IMR-90 (cell line): ENCODE measurements around the gene METTL25. TPM values are rescaled to one million over a fixed set of nuclear protein-coding genes. Genes with fewer than 3 reads are reported as not detected.

Experiments
- ATAC-seq: fragments of 200-7000 bp; cut with Tn5 transposase; 2 replicates; pipeline ENCODE4 v1.9.1; 2020; ENCODE audit warnings: low read depth, mild to moderate bottlenecking, moderate library complexity
- BruUV-seq: library from RNA; stranded (reverse); fragments of 400-500 nt; replicated peaks from 2 replicates; lab custom pipeline; 2021; lab: Mats Ljungman, UMichigan
- CTCF ChIA-PET: fragments of 300-600 bp; formaldehyde crosslinking; extraction: SDS; loops from one replicate; lab custom pipeline; 2021; ENCODE audit warnings: antibody characterized with exemption; lab: Yijun Ruan, JAX
- POLR2A ChIA-PET: fragments of 300-600 bp; sonication (Branson Sonifier 250); formaldehyde crosslinking; loops from one replicate; lab custom pipeline; 2022; ENCODE audit warnings: antibody characterized with exemption; ENCODE audit not compliant: unreplicated experiment; lab: Charles Lee
- DNase-seq: peaks from one replicate; pipeline ENCODE4 v3.0.0; 2013
- H2AFZ ChIP-seq: replicated peaks from 2 replicates; pipeline ENCODE3; 2013; ENCODE audit warnings: low read length, mild to moderate bottlenecking; ENCODE audit not compliant: poor library complexity
- H2AK5ac ChIP-seq: 2 replicates; pipeline ENCODE4 v1.6.1; 2013; ENCODE audit warnings: low read depth, low read length, inconsistent platforms
- H2AK9ac ChIP-seq: replicated peaks from 2 replicates; pipeline ENCODE3; 2013; ENCODE audit warnings: mild to moderate bottlenecking, low read depth, low read length, moderate library complexity; ENCODE audit not compliant: poor library complexity
- H2BK120ac ChIP-seq: 2 replicates; pipeline ENCODE4 v1.6.1; 2013; ENCODE audit warnings: low read depth, low read length, inconsistent platforms
- H2BK15ac ChIP-seq: 3 replicates; pipeline ENCODE4 v1.6.1; 2013; ENCODE audit warnings: low read depth, low read length, inconsistent platforms
- H2BK20ac ChIP-seq: 2 replicates; pipeline ENCODE4 v1.6.1; 2013; ENCODE audit warnings: low read depth, mild to moderate bottlenecking, inconsistent platforms, low read length, moderate library complexity
- H2BK5ac ChIP-seq: 2 replicates; pipeline ENCODE4 v1.6.1; 2013; ENCODE audit warnings: mild to moderate bottlenecking, low read depth, low read length, inconsistent platforms; ENCODE audit not compliant: poor library complexity, severe bottlenecking
- H3K14ac ChIP-seq: replicated peaks from 2 replicates; pipeline ENCODE4 v1.6.1; 2013; ENCODE audit warnings: low read depth, low read length, inconsistent platforms
- H3K18ac ChIP-seq: 2 replicates; pipeline ENCODE4 v1.6.1; 2013; ENCODE audit warnings: low read depth, low read length, control low read depth
- H3K23ac ChIP-seq: 2 replicates; pipeline ENCODE4 v1.6.1; 2013; ENCODE audit warnings: low read depth, low read length, inconsistent platforms
- H3K27ac ChIP-seq: 2 replicates; pipeline ENCODE4 v1.5.1; 2013; ENCODE audit warnings: mild to moderate bottlenecking, control low read depth, low read length; ENCODE audit not compliant: insufficient read depth
- H3K27me3 ChIP-seq: 2 replicates; pipeline ENCODE4 v1.6.1; 2013; ENCODE audit warnings: low read length; ENCODE audit not compliant: control insufficient read depth, insufficient read depth
- H3K36me3 ChIP-seq: 2 replicates; pipeline ENCODE4 v1.6.1; 2013; ENCODE audit warnings: low read length, mixed read lengths; ENCODE audit not compliant: control insufficient read depth, insufficient read depth
- H3K4ac ChIP-seq: 2 replicates; pipeline ENCODE4 v1.6.1; 2013; ENCODE audit warnings: low read depth, low read length, inconsistent platforms
- H3K4me1 ChIP-seq: 2 replicates; pipeline ENCODE4 v1.6.1; 2013; ENCODE audit warnings: low read length, mixed read lengths; ENCODE audit not compliant: control insufficient read depth, insufficient read depth
- H3K4me2 ChIP-seq: 2 replicates; pipeline ENCODE4 v1.6.1; 2013; ENCODE audit warnings: low read depth, mild to moderate bottlenecking, control low read depth, low read length, moderate library complexity
- H3K4me3 ChIP-seq: 2 replicates; pipeline ENCODE4 v1.5.1; 2013; ENCODE audit warnings: low read depth, mild to moderate bottlenecking, control low read depth, low read length, moderate library complexity; ENCODE audit not compliant: insufficient read depth
- H3K56ac ChIP-seq: 2 replicates; pipeline ENCODE4 v1.6.1; 2013; ENCODE audit warnings: low read length, inconsistent platforms; ENCODE audit not compliant: insufficient read depth; ENCODE audit errors: extremely low read depth
- H3K79me1 ChIP-seq, 2 experiments: 2 replicates each; pipeline ENCODE4 v1.6.1; 2013; ENCODE audit warnings: low read length in 2 of 2, inconsistent platforms in 1 of 2, low read depth in 1 of 2
- H3K9ac ChIP-seq: 2 replicates; pipeline ENCODE4 v1.6.1; 2013; ENCODE audit warnings: low read depth, low read length, control low read depth
- H3K9me1 ChIP-seq: 2 replicates; pipeline ENCODE4 v1.6.1; 2013; ENCODE audit warnings: low read length, inconsistent platforms; ENCODE audit not compliant: insufficient read depth
- H3K9me3 ChIP-seq: 2 replicates; pipeline ENCODE4 v1.6.1; 2013; ENCODE audit warnings: low read length; ENCODE audit not compliant: control insufficient read depth, insufficient read depth
- H4K20me1 ChIP-seq: 2 replicates; pipeline ENCODE4 v1.6.1; 2013; ENCODE audit warnings: low read length, inconsistent platforms; ENCODE audit not compliant: insufficient read depth
- H4K5ac ChIP-seq: 2 replicates; pipeline ENCODE4 v1.6.1; 2013; ENCODE audit warnings: mild to moderate bottlenecking, low read depth, low read length, control low read depth
- H4K8ac ChIP-seq, 2 experiments: 2 replicates each; pipeline ENCODE4 v1.6.1; 2013; ENCODE audit warnings: low read depth in 2 of 2, low read length in 2 of 2, control low read depth in 1 of 2, inconsistent platforms in 1 of 2
- H4K91ac ChIP-seq: 2 replicates; pipeline ENCODE4 v1.6.1; 2013; ENCODE audit warnings: low read depth, low read length, inconsistent platforms; ENCODE audit not compliant: insufficient read depth
- BHLHE40 ChIP-seq: fragments of 150-350 bp; IDR thresholded peaks from 2 replicates; pipeline ENCODE4 v1.6.1; 2016; ENCODE audit warnings: mild to moderate bottlenecking, low read depth, low read length
- CEBPB ChIP-seq: IDR thresholded peaks from 2 replicates; pipeline ENCODE4 v1.6.1; 2012; ENCODE audit warnings: low read depth, low read length, improper control_type of control experiment
- CHD1 ChIP-seq: IDR thresholded peaks from 2 replicates; pipeline ENCODE4 v1.6.1; 2012; ENCODE audit warnings: low read depth, low read length, improper control_type of control experiment
- FOS ChIP-seq: fragments of 150-350 bp; IDR thresholded peaks from 2 replicates; pipeline ENCODE4 v1.6.1; 2016; ENCODE audit warnings: low read depth, low read length
- MAFK ChIP-seq: IDR thresholded peaks from 2 replicates; pipeline ENCODE4 v1.6.1; 2012; ENCODE audit warnings: low read depth, low read length, improper control_type of control experiment
- MAZ ChIP-seq: IDR thresholded peaks from 2 replicates; pipeline ENCODE4 v1.6.1; 2012; ENCODE audit warnings: low read depth, mild to moderate bottlenecking, low read length, improper control_type of control experiment, moderate library complexity, borderline replicate concordance
- MXI1 ChIP-seq: IDR thresholded peaks from 2 replicates; pipeline ENCODE4 v1.6.1; 2012; ENCODE audit warnings: low read depth, mild to moderate bottlenecking, low read length, moderate library complexity, borderline replicate concordance
- NFE2L2 ChIP-seq: fragments of 150-350 bp; IDR thresholded peaks from 2 replicates; pipeline ENCODE4 v1.6.1; 2016; ENCODE audit warnings: low read depth, mild to moderate bottlenecking, low read length
- POLR2A ChIP-seq: IDR thresholded peaks from 2 replicates; pipeline ENCODE4 v1.6.1; 2012; ENCODE audit warnings: mild to moderate bottlenecking, low read depth, low read length
- RAD21 ChIP-seq: IDR thresholded peaks from 2 replicates; pipeline ENCODE4 v1.6.1; 2012; ENCODE audit warnings: low read length, improper control_type of control experiment
- RCOR1 ChIP-seq: IDR thresholded peaks from 2 replicates; pipeline ENCODE4 v1.6.1; 2012; ENCODE audit warnings: mild to moderate bottlenecking, low read length, improper control_type of control experiment; ENCODE audit not compliant: insufficient replicate concordance
- RFX5 ChIP-seq: IDR thresholded peaks from 2 replicates; pipeline ENCODE4 v1.8.0; 2012; ENCODE audit warnings: low read depth, mild to moderate bottlenecking, low read length, moderate library complexity
- SMC3 ChIP-seq: fragments of 150-350 bp; IDR thresholded peaks from 2 replicates; pipeline ENCODE4 v1.6.1; 2016; ENCODE audit warnings: low read depth, mild to moderate bottlenecking, antibody characterized with exemption, low read length, moderate library complexity
- WGBS, 2 experiments: methylation state at CpG; one replicate each; pipeline versions ENCODE4 v1.1.5 to v1.1.7; 2013; ENCODE audit warnings: missing lambda C conversion rate in 2 of 2; ENCODE audit not compliant: insufficient read length in 1 of 2; ENCODE audit errors: extremely low coverage in 2 of 2; 5-methylcytosine and 5-hydroxymethylcytosine counted together
- dilution Hi-C: fragments of 300-500 bp; cut with HindIII; formaldehyde crosslinking; loops from one replicate; pipeline ENCODE4 v1.14.3; 2018; ENCODE audit warnings: low sequenced_read_pairs; ENCODE audit not compliant: unreplicated experiment
- in situ Hi-C: fragments of 300-500 bp; cut with MboI; formaldehyde crosslinking; loops from 3 replicates; pipeline ENCODE4 v1.14.3; 2019; ENCODE audit warnings: low sequenced_read_pairs, inconsistent platforms, mixed read lengths
- intact Hi-C: fragments of 100-400 bp; cut with micrococcal nuclease; formaldehyde crosslinking; loops from 2 replicates; pipeline ENCODE4 v1.10.0; 2022
- polyA plus RNA-seq, 3 experiments: library from polyadenylated mRNA; depleted of rRNA; stranded (reverse); fragments of >200 nt; gene quantifications; 2 replicates each; pipeline ENCODE4 v1.2.3, GENCODE V29; 2012; ENCODE audit warnings: low replicate concordance in 1 of 3
- total RNA-seq: library from RNA; depleted of rRNA; stranded (reverse); fragments of >200 nt; gene quantifications from 2 replicates; pipeline ENCODE4 v1.2.3, GENCODE V29; 2012
- TF ChIP-seq, protein P1 (sequence below): conservative IDR thresholded peaks from 2 replicates; pipeline ENCODE4 v1.5.1; 2012; ENCODE audit warnings: mild to moderate bottlenecking, low read depth, low read length, improper control_type of control experiment
- TF ChIP-seq, protein P2 (sequence below): fragments of 150-350 bp; IDR thresholded peaks from 2 replicates; pipeline ENCODE4 v1.6.1; 2017; ENCODE audit warnings: mild to moderate bottlenecking, antibody characterized with exemption, low read length, low read depth
- TF ChIP-seq, protein P3 (sequence below): fragments of 150-350 bp; IDR thresholded peaks from 2 replicates; pipeline ENCODE4 v1.6.1; 2016; ENCODE audit warnings: low read depth, mild to moderate bottlenecking, low read length, moderate library complexity, borderline replicate concordance

Gene METTL25
- total and polyA plus RNA-seq, 2 of the 4 experiments (the other 2 are of a cell fraction) = 2.6 to 3.0 TPM

GRCh38 chr12:82476511-82476910 is 118.2 kb downstream of the METTL25 start:
- Histone ChIP-seq H3K27me3 (no peaks in the 10 kb centered on the region), H3K14ac (no peak overlapping the region), H4K5ac (no peak overlapping the region), H2BK15ac (no peak overlapping the region), H3K9me1 (no peaks in the 10 kb centered on the region; the same call in 1 of the 2 replicates), H4K20me1 (no peaks in the 10 kb centered on the region), H3K18ac (no peak overlapping the region), H2BK20ac (no peak overlapping the region), H3K27ac (no peak overlapping the region), H4K8ac (no peak overlapping the region), H3K79me1 (no peaks in the 10 kb centered on the region), H3K4ac (no peak overlapping the region), H3K4me1 (no peaks in the 10 kb centered on the region), H3K56ac (no peak overlapping the region), H3K9ac (no peak overlapping the region), H2AFZ (no peak overlapping the region), H3K23ac (no peak overlapping the region), H2BK5ac (no peak overlapping the region), H2BK120ac (no peak overlapping the region), H3K4me3 (no peak overlapping the region), H4K91ac (no peak overlapping the region), H2AK5ac (no peak overlapping the region), H3K4me2 (no peak overlapping the region), H3K36me3 (no peaks in the 10 kb centered on the region), H3K9me3 (no peaks in the 10 kb centered on the region), H2AK9ac (no peak overlapping the region)
- ChIA-PET POLR2A (no interaction called here), CTCF (no interaction called here)
- dilution Hi-C loops (no loop called here), in situ Hi-C loops (no loop called here), intact Hi-C loops (no loop called here)
- BruUV-seq = no TSS peak
- no peak for ATAC-seq
- TF ChIP-seq, protein P1, sequence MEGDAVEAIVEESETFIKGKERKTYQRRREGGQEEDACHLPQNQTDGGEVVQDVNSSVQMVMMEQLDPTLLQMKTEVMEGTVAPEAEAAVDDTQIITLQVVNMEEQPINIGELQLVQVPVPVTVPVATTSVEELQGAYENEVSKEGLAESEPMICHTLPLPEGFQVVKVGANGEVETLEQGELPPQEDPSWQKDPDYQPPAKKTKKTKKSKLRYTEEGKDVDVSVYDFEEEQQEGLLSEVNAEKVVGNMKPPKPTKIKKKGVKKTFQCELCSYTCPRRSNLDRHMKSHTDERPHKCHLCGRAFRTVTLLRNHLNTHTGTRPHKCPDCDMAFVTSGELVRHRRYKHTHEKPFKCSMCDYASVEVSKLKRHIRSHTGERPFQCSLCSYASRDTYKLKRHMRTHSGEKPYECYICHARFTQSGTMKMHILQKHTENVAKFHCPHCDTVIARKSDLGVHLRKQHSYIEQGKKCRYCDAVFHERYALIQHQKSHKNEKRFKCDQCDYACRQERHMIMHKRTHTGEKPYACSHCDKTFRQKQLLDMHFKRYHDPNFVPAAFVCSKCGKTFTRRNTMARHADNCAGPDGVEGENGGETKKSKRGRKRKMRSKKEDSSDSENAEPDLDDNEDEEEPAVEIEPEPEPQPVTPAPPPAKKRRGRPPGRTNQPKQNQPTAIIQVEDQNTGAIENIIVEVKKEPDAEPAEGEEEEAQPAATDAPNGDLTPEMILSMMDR = no peak
- TF ChIP-seq MAFK = no peak
- no peak for TF ChIP-seq FOS
- TF ChIP-seq NFE2L2 = no peak
- no peak for TF ChIP-seq POLR2A
- no peak for TF ChIP-seq CHD1
- TF ChIP-seq SMC3 = no peak
- TF ChIP-seq CEBPB = no peak
- no peak for TF ChIP-seq BHLHE40
- TF ChIP-seq MAZ = no peak
- no peak for TF ChIP-seq RCOR1
- no peak for TF ChIP-seq RAD21
- no peak for TF ChIP-seq MXI1
- TF ChIP-seq, protein P2, sequence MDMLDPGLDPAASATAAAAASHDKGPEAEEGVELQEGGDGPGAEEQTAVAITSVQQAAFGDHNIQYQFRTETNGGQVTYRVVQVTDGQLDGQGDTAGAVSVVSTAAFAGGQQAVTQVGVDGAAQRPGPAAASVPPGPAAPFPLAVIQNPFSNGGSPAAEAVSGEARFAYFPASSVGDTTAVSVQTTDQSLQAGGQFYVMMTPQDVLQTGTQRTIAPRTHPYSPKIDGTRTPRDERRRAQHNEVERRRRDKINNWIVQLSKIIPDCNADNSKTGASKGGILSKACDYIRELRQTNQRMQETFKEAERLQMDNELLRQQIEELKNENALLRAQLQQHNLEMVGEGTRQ = no peak
- TF ChIP-seq RFX5 = no peak
- TF ChIP-seq, protein P3, sequence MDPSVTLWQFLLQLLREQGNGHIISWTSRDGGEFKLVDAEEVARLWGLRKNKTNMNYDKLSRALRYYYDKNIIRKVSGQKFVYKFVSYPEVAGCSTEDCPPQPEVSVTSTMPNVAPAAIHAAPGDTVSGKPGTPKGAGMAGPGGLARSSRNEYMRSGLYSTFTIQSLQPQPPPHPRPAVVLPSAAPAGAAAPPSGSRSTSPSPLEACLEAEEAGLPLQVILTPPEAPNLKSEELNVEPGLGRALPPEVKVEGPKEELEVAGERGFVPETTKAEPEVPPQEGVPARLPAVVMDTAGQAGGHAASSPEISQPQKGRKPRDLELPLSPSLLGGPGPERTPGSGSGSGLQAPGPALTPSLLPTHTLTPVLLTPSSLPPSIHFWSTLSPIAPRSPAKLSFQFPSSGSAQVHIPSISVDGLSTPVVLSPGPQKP = no peak
- no CpG with 5 or more reads among the region's 4 CpGs for WGBS, 2 experiments
- no peak for DNase-seq
